ENCODE measurements around the gene LGR6. TPM values are rescaled to one million over a fixed set of nuclear protein-coding genes. Genes with fewer than 3 reads are reported as not detected.

LGR6 gene
- total and polyA plus RNA-seq, 2 of the 8 experiments (the other 6 are each of a cell fraction or from before 2014, with no cell fraction given), result 0.50 to 1.0 TPM

DNA sequence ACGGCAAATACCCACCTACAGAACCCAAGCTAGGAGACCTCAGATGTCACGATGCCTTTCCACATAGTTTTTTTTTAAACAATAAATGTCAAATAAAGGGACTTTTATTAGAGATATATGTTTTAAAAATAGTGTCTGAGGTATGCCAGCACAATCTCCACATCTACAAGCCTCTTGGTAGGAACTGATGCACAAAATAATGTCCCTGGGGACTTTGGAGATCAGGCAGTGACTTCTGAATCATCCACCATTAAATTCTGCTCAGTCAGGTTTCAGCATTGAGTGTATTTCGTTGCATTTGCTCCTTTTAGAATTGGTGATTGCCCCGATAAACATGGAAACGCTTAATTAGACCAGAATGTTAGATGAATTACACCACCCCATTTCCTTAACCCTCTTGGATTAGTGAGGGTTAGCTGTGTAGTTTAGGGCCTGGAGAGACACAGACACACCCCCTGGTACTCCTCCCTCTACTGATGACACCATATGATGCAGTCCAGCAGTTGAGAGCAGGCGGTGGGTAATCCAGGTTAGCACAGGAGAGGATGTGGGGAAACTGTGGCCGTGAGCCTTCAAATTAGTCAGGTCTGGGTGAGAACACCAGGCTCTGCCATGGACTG, 33.6 kb downstream of the LGR6 start:
- CTCF ChIA-PET (ENCODE audit: partially characterized antibody), result interaction anchor here (2.4 to 11.3 kb wide), 5 partner anchors 8 to 45 kb away, joined by 7 to 150 read pairs (median 40); partner anchors contain the start of gene LGR6
- no peaks in the 10 kb centered on the region for H3K36me3 ChIP-seq (ENCODE audit: control insufficient read depth in 2 of 4, insufficient read depth in 4 of 4, low read length in 3 of 4)
- H3K4me2 ChIP-seq (ENCODE audit: insufficient read depth in 1 of 2, low read depth in 2 of 2, low read length in 2 of 2), result no peak overlapping the region
- no peak overlapping the region for H4K8ac ChIP-seq (ENCODE audit: extremely low read depth, insufficient read depth, low read length)
- H2BK15ac ChIP-seq (ENCODE audit: low read length), result no peak overlapping the region
- no peak for FAIRE-seq
- H3K79me1 ChIP-seq (ENCODE audit: low read depth, low read length), result no peaks in the 10 kb centered on the region
- H2BK20ac ChIP-seq (ENCODE audit: low read length), result no peak overlapping the region
- H2BK12ac ChIP-seq (ENCODE audit: low read depth, low read length), result no peak overlapping the region
- H3K27ac ChIP-seq (ENCODE audit: low read depth, low read length), result no peak overlapping the region
- no peak overlapping the region for H3K18ac ChIP-seq (ENCODE audit: extremely low read depth, low read length)
- no peaks in the 10 kb centered on the region for H3K23me2 ChIP-seq (ENCODE audit: low read depth, low read length)
- no peaks in the 10 kb centered on the region for H3K9me3 ChIP-seq (ENCODE audit: insufficient read depth in 2 of 2, low read depth in 1 of 2, low read length in 1 of 2)
- no peaks in the 10 kb centered on the region for H3K79me2 ChIP-seq (ENCODE audit: control insufficient read depth in 1 of 2, insufficient read depth in 2 of 2, low read length in 2 of 2)
- H3K27me3 ChIP-seq (replicated peaks in 1 of 4; ENCODE audit: control insufficient read depth in 3 of 4, extremely low read depth in 1 of 4, insufficient read depth in 3 of 4, low read length in 3 of 4), result no peaks in the 10 kb centered on the region; a peak in 1 of 7 replicates
- H3K23ac ChIP-seq (ENCODE audit: insufficient read length), result no peak overlapping the region
- no peak overlapping the region for H3K14ac ChIP-seq (ENCODE audit: insufficient read length)
- H3K4me1 ChIP-seq (replicated peaks in 1 of 4; ENCODE audit: control insufficient read depth in 3 of 4, insufficient read depth in 4 of 4, low read length in 3 of 4), result peaks cover 0 to 3% (median 0%) of the 10 kb centered on the region in 4 experiments; a peak in 1 of 7 replicates
- no peak overlapping the region for H3K4me3 ChIP-seq (ENCODE audit: extremely low read depth in 1 of 4, insufficient read depth in 2 of 4, low read depth in 3 of 4, low read length in 4 of 4)
- H2BK120ac ChIP-seq (replicated peaks; ENCODE audit: low read depth, low read length), result no peak overlapping the region
- POLR2A ChIA-PET (ENCODE audit: partially characterized antibody), result interaction anchor here (1.1 kb wide), 1 partner anchor 13 kb away, joined by 3 read pairs; no protein-coding TSS in a partner anchor
- no peaks in the 10 kb centered on the region for H4K20me1 ChIP-seq (replicated peaks in 1 of 2; ENCODE audit: control insufficient read depth in 1 of 2, insufficient read depth in 2 of 2, low read length in 2 of 2)
- H3K4ac ChIP-seq (replicated peaks; ENCODE audit: insufficient read length, low read depth, low read length), result no peak overlapping the region
- H3K56ac ChIP-seq (replicated peaks; ENCODE audit: insufficient read length, low read depth, low read length), result no peak overlapping the region
- no peak overlapping the region for H4K5ac ChIP-seq (ENCODE audit: insufficient read length, low read depth, low read length)
- no peak overlapping the region for H4K91ac ChIP-seq (replicated peaks; ENCODE audit: insufficient read length, low read length)
- H2AK5ac ChIP-seq (ENCODE audit: low read depth, low read length), result no peak overlapping the region
- no peak overlapping the region for H2AFZ ChIP-seq (ENCODE audit: low read length)
- WGBS, 2 experiments (ENCODE audit: extremely low coverage in 1 of 2, insufficient coverage in 1 of 2, insufficient read length in 1 of 2, insufficient replicate concordance in 2 of 2, low coverage in 1 of 2, low lambda C conversion rate in 2 of 2, missing lambda C conversion rate in 1 of 2), result 89% methylated on average over 7 of the region's 7 CpGs; no CpG with 5 or more reads in 1 of the 2 experiments
- no peak for DNase-seq (ENCODE audit: low read depth in 1 of 2, low spot score in 2 of 2)
- H3K9ac ChIP-seq (replicated peaks in 1 of 4; ENCODE audit: extremely low read depth in 1 of 4, low read depth in 3 of 4, low read length in 3 of 4), result no peak overlapping the region
- no peak overlapping the region for H2BK5ac ChIP-seq (ENCODE audit: low read depth, low read length)
- TF ChIP-seq, protein P1, sequence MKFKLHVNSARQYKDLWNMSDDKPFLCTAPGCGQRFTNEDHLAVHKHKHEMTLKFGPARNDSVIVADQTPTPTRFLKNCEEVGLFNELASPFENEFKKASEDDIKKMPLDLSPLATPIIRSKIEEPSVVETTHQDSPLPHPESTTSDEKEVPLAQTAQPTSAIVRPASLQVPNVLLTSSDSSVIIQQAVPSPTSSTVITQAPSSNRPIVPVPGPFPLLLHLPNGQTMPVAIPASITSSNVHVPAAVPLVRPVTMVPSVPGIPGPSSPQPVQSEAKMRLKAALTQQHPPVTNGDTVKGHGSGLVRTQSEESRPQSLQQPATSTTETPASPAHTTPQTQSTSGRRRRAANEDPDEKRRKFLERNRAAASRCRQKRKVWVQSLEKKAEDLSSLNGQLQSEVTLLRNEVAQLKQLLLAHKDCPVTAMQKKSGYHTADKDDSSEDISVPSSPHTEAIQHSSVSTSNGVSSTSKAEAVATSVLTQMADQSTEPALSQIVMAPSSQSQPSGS (IDR thresholded peaks at IDR 0.05; ENCODE audit: low read length), result no peak
- TF ChIP-seq GTF2F1 (IDR thresholded peaks at IDR 0.05; ENCODE audit: borderline replicate concordance, low read depth, low read length) (no peak), BACH1 (IDR thresholded peaks at IDR 0.05; ENCODE audit: low read length) (no peak), SUZ12 (IDR thresholded peaks at IDR 0.05; ENCODE audit: low read length) (no peak), KDM4A (IDR thresholded peaks at IDR 0.05; ENCODE audit: low read depth, low read length, severe bottlenecking) (no peak), FOSL1 (IDR thresholded peaks at IDR 0.05; ENCODE audit: insufficient read depth, low read depth, low read length) (no peak), SAP30 (IDR thresholded peaks at IDR 0.05; ENCODE audit: insufficient read depth, insufficient replicate concordance, low read length) (no peak), HDAC6 (IDR thresholded peaks at IDR 0.05; ENCODE audit: low read depth, low read length) (no peak), JUN (IDR thresholded peaks at IDR 0.05; ENCODE audit: low read depth, low read length) (no peak), TAF1 (IDR thresholded peaks at IDR 0.05; ENCODE audit: low read depth, low read length) (no peak), JUND (IDR thresholded peaks at IDR 0.05; ENCODE audit: low read length) (no peak), GABPA (IDR thresholded peaks at IDR 0.05; ENCODE audit: borderline replicate concordance, insufficient read depth, low read length) (no peak)
